HG03066 (cell line): Measurements from ENCODE around the gene ANKRD39.
"Not testable (repeated sequence)": the region's sequence is repeated elsewhere in the genome, so short reads cannot be mapped to it uniquely, and the experiment has no call there.

Experiments
- ATAC-seq: cut with Tn5 transposase; IDR thresholded peaks from one replicate; pipeline ENCODE4 v1.9.1; 2021; ENCODE audit warnings: low read depth; ENCODE audit not compliant: unreplicated experiment

The ANKRD39 gene, protein sequence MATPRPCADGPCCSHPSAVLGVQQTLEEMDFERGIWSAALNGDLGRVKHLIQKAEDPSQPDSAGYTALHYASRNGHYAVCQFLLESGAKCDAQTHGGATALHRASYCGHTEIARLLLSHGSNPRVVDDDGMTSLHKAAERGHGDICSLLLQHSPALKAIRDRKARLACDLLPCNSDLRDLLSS

DNA sequence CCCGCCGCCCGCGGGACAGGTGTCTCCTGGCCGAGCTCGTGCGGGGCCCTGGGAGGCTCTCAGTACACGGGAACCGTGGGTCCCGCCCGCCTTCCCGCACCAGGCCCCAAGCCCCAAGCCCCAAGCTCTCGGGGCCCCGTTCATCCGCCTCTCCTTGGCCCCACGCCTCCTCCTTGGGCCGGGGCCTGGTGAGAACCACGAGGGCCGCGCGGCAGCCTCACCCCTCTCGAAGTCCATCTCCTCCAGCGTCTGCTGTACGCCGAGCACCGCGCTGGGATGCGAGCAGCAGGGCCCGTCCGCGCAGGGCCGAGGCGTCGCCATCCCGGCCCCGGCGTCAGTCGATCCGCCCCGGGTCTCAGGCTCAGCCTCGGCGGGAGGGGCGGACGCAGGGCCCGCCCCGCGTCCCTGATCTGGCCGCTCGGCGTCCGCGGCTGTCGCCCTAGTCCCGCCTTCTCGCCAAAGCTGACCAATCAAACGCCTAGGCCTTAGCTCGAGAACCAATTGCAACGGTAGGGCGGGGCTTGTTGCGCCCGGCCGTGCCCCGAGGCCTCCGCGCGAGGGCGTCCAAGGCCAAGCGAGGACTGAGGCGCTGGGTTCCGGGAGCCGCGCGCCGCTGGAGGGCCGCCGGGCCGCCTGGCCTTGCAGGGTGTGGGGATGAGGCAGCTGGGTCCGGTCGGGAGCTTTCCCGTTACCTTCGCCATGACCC, at the start of gene ANKRD39:
ANKRD39 (minus strand) TSS at position 350 of the 706 bp plus-strand sequence; CDS start at position 321, 29 bp downstream.
- ATAC-seq: peak; percentile 94

DNA sequence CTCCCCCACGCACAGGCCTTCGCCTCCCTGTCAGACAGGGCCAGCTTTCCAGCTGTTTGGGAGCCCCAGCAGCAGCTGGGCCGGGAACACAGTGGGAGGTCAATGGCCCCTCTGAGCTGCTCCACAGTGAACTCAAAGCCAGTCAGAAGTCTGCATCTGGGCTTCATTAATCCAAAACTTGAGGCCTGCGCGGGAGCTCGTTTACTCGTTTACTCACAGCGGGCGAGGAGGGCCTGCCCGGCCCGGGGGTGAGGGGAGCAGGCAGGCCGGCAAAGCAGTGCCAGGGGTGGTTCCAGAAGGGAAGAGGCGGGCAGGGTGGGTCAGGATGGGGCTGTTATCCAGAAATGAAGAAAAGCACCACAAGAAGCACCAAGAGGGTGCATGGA, 48.9 kb upstream of the ANKRD39 start:
- no peak for ATAC-seq

DNA sequence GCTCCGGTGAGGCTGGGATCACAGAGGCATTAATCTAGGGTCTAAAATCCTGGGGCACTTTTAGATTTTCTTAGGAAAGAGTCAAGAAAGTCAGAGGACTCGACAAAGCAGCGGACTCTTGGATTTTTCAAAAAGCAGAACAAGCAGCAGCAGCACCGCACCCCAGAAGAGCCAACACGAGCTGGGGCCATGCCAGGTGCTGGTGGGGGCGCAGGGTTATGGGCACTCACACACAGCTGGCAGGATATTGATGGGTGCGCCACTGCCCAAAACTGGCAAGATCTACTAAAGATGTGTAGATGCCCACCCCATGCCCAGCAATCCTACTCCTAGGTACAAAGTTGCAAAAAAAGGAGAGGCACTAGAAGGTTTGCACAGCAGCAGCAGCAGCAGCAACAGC, 46.0 kb upstream of the ANKRD39 start:
- no peak for ATAC-seq

DNA sequence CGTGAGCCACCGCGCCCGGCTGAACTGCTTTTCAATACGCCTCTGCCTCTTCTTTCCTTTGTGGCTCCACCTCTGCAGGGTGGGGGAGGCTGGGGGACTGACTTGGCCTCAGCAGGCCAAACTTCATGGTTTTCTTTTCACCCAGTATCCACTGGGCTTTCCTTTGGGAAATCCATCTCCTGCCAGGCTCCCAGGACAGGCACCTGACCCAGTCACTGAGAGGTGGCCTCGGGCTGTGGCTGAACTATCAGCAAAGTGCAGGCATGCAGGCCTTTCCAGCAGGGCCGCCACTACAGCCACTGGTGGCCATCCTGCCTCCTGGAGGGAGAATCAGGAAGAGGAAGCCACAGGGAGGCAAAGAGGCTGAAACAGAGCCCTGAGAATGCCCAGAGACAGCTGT, 45.5 kb upstream of the ANKRD39 start:
- no peak for ATAC-seq

DNA sequence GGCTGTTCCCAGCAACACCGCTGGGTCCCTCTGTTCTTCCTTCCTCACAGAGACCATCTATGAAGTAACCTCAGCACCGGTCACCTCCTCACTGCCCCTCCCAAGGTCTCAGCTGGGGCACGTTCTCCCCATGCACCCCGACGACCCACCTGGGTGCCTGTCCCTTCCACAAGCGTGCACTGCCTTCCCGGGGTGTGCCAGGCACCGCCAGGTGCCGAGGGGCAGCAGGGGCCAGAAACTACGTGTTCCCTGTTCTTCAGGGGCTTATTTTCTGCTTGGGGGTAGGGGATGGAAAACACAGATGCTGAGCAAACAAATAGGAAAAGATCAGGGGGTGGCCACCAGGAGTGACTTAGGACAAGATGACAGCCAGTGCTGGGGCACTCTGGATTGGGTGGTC, 42.4 kb upstream of the ANKRD39 start:
- no peak for ATAC-seq

DNA sequence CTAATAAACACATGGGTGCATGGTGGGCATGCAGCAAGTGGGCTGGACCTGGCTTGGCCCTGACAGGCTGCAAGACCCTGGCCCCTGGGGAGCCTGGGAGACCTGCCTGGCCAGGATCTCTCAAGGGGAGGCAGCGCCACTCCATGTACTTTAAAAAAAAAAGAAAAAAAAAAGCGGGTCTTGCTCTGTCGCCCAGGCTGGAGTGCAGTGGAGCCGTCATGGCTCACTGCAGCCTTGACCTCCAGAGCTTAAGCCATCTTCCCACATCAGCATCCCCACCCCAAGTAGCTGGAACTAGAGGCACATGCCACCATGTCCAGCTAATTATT, 41.6 kb upstream of the ANKRD39 start:
- no peak for ATAC-seq

DNA sequence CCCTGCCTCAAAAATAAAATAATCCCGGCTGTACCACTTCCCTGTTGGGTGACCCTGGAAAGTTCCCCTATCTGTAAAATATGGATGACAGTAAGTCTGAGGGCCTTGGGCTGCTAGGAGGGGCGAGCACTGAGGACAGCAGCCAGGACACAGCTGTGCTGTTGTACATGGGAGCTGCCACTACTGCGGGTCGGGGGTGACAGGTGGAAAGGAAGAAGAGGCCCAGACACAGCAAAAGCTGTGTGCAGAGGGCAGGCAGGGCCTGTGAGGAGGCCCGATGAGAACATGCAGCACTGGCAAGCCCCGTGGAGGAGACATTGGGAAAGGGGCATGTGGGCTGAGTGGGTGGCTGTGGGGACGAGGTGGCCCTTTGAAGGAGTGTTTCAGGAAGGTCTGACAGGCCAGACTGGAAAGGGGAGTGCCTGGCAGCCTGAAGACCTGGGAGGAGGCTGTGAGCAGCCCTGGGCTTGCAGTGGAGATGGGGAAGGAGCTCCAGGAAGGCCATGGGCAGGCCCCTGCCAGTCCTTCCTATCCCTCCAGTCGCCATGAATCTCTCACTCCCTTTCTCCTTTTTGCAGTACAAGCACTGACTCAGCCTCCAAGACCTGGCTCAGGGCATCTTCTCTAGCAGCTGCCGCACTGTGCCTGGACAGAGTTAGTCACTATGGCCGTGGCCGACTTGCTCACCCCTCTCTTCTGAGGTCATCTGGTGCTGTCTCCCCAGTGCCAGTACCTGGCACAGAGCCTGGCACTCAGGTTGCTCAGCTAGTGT, 41.0 kb upstream of the ANKRD39 start:
- ATAC-seq: no peak

DNA sequence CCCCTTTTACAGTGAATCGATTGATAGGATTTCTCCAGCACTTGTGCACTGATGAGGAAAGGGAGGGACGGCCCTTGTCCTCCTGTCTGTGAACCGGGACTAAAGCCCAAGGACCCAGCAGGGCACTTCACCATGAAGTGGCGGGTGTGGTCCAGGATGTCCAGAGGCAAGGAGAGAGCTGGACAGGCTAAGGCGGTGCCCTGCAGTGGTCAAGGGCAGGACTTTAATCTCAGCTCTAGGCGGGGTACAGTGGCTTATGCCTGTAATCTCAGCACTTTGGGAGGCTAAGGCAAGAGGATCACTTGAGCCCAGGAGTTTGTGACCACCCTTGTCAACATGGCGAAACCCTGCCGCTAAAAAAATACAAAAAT, 40.3 kb upstream of the ANKRD39 start:
- ATAC-seq: no peak

DNA sequence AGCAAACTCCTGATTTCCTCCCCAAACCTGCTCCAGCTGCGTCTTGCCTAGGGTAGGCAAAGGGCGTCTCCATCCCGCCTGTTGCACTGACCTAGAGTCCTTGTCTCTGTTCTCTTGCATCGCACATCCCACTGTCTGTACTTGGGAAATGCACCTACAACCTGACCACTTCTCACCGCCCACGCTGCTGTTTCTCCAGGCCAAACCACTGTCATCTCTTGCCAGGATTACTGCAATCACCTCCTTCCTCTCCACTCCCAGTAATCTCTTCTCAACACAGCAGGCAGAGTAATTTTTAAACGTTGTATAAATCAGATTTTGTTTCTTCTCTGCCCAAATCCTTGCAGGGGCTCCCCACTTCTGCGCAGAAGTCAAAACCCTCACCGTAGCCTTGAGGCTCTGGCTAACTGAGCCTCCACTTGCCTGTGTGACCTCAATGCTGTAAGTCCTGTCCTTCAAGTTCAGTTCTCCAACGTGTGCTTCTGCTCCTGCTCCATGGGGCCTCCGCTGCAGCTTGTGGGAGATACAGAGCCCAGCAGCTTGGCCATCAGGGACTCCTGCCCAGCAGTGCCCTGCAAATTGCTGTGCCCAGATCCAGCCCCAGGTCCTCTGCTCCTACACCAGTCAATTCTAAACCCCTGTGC, 39.8 kb upstream of the ANKRD39 start:
- no peak for ATAC-seq

DNA sequence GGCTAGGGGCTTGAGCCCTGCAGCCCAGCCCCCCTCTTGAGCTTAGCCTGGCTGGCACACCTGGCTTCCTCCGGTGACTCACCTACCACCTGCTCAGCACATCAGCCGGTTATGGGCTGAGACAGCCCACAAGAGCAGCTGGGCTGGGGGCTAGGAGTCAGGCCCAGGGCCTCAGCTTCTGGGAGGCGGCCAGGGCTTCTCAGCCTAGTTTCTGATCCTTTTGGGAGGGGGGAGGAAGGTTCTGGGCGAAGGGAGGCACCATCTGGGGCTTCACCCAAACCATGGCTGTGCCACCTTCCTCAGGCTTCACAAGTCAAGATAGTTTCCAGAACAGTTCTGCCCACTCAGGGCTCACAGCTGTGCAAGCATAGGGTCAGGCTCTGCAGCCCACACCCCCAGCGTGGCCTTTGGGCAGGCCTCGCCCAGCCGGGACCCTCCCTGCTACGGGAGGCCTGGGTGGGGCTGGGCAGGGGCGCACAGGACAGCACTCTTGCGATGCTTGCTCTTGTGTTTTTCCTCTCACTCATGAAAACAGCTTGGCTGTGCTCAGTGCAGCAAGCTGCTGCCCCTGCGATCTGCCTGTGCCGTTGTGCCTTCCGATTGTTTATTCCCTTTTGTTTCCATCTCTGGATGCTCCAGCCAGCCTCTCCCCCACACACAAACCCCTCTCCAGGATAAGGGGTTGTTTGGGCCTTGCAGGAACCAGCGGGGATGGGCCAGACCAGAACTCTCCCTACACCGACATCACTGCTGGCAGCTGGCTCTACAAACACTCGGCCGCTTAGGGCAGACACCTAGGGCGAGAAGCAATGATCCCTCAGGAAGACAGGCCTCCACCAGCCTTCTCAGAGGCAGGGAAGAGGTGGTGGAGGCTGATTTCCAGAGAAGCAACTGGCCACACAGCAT, 38.2 kb upstream of the ANKRD39 start:
- no peak for ATAC-seq

DNA sequence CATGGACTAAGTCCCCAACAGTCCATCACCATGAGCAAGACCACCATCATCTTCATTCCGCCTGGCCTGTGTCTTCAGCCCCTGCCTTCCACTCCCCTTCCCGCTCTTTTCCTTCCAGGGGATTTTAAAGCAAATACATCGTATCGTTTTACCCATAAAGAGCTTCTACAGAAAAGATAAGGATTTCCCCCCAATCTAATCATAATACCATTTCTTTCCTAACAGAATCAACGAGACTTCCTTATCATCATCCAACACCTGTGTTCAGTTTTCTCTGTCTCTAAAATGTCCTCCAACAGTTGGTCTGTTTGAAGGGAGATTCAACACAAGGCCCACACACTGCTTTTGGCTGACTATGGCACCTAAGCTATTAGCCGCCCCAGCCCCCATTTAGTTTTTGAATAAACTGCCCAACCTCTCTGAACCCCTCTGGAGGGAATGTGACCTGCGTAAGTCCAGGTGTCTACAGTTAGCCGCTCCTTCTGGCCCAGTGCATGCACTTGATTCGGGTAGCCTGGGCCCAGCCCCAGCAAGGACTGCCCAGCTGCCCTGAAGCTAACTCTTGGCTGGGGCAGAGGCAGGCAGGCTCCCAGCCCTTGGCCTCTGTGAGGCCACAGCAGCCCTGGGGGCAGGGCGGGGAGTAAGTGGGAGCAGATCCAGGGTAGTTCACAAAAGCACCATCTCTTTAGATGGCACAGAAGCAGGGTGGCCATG, 37.4 kb upstream of the ANKRD39 start:
- ATAC-seq: no peak

DNA sequence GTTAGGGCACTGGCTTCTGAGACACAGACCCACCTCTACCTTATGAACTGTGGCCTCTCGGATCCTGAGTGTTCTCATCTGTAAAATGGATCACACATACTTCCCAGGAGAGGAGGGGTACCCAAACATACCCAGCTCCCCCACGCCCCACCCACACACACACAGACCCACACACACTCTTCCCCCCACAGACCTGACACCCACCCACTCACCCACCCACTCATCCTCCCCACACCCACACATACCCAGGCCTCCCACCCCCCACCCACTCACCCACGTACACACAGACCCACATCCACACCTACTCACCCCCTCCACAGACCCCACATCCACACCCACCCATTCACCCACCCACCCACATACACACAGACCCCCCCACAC, 36.3 kb upstream of the ANKRD39 start:
- ATAC-seq: no peak

DNA sequence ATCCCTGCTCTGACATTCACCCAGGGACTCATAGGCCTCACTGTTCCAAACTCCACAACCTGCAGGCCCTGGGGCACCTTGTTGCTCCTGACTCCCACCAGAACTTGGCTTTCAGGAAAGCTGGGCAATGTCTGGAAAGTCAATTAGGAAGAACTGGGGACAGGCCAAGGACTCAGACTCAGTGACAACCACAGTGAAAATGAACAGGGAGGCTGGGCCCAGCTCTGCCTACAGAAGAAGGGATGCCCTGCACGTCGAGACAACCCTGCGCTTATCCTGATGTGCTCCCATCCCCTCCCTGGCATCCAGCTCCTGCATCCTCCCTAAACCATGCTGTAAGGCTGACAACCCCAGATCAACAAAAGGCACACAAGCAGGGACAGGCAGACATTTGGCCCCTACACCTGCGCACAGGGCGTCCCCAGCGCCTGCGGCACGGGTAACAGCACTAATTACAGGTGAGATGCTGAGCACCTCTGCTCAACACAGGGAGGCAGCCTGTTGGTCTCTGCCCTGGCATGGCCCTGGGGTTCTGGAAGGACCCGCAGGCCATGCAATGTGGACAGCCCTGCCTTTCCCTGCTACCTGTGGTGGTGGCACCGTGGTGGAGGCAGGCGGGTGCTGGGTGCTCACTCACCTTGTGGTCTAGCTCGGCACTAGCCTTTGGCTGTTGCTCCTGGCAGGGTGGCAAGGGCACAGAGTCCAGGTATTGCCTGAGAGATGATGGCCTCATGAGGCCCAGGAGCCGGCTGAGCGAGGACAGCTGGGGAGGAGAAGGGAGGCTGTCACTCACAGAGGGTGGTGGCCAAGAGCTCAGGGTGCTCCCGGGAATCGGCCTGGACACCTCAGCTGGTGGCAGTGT, 35.7 kb upstream of the ANKRD39 start:
- ATAC-seq: no peak

DNA sequence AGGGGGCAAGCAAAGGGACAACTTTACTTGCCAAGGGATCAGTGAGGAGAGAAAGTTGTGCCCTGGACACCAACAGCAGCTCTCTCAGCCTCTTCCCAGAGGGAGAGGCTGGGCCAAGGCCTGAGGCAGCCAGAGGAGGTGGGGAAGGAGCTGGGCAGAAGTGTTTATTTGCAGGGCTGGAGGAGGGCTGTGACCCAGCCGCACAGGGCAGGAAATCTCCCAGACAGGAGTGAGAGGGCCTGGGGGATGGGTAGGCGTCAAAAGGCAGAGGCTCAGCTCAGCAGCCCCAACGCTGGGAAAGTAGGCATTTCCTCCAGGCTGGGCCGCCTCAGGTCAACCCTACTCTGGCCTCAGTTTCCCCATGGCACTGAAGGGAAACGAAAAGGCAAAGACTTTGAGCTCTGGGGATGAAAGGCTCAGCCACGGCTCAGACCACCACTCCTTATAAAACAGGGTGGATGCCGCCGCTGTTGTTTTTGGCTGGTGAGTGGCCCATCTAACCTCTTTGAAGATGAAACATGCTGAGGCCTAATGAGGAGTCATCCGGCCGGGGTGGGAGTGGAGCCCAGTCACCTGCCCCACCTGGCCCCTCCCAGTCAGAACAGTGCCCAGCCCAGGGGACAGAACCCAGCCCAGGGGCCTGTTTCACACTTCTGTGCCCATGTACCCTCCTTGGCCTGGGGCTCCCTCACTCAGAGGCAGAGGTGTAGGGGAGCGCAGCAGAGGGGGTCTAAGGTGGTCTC, 33.9 kb upstream of the ANKRD39 start:
- ATAC-seq: no peak

DNA sequence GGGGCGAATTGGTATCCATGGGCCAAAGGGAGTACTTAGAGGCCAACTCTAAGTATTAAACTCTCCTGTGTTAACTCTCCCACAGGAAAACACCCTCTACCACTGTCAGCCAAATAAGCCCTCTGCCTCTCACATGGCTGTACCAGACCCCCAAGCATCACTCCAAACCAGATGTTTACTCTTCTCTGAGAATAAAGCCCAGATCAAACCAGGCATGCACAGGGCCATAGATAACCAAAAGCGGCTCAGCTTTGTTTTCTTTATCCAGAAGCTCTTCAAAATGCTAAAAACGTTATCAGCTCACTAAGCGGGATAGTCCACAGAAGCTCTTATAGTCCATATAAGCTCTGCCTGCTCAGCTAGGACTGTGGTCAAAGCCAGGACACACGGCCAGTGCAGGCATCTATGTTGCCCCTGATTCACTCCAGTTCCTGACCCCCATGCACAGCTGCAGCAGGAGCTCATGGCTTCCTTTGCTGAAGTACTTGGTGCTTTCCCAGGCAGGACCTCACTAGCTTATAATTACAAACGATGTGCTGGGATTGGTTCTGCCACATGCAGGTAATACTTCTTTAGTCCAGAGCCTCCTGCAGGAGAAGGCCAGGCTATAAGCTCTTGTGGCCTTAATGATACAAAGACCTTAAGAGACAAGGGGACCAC, 33.0 kb upstream of the ANKRD39 start:
- ATAC-seq: no peak

DNA sequence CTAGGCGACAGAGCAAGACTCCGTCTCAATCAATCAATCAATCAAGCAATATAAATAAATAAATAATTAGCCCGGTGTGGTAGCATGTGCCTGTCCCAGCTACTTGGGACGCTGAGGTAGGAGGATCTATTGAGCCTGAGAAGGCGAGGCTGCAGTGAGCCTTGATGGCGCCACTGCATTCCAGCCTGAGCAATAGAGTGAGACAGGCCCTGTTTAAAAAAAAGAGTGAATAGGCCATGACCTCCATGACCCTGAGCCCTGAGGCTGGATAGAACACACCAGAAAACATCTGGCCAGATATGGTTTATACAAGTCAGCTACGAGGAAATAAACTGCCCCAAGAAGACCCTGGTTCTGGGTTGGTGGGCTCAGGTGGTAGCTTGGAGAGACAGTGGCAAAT, 32.4 kb upstream of the ANKRD39 start:
- ATAC-seq: no peak

DNA sequence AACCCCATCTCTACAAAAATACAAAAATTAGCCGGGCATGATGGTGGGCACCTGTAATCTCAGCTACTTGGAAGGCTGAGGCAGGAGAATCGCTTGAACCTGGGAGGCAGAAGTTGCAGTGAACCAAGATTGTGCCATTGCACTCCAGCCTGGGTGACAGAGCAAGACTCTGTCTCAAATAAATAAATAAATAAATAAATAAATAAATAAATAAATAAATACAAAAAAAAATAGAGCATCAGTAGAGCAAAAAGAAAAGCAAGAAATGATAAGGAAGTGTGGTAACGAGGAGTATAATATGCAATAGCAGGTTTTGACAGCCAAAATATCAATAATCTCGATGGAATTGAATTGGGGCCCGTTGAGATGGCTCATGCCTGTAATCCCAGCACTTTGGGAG, 31.7 kb upstream of the ANKRD39 start:
- not testable (repeated sequence) for ATAC-seq
